NCI-H1417 treated with DMSO at 0.1 percent for 48 hours (cell line): ENCODE results near the gene TCF19.

Source experiments
- DNase-seq: peaks from one replicate; lab custom pipeline; 2025; lab: John Stamatoyannopoulos, UW

Gene TCF19

DNA sequence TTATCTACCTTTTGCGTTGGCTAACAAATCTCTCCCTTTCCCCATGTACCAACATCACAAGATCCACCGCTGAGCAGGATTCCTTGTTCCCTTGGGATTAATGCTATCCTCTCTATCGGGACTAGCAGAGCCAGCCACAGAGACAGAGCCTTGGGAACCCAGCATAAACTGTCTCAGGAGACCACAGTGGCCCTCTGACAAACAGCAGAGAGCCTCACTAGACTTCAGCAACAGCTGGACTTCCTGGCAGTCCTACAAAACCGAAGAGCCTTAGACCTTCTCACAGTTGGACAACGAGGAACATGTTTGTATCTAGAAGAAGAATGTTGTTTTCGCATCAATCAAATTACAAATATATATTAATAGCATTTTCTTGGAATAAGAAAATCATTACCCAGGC lies 51.7 kb downstream of the TCF19 start:
- DNase-seq: no peak

DNA sequence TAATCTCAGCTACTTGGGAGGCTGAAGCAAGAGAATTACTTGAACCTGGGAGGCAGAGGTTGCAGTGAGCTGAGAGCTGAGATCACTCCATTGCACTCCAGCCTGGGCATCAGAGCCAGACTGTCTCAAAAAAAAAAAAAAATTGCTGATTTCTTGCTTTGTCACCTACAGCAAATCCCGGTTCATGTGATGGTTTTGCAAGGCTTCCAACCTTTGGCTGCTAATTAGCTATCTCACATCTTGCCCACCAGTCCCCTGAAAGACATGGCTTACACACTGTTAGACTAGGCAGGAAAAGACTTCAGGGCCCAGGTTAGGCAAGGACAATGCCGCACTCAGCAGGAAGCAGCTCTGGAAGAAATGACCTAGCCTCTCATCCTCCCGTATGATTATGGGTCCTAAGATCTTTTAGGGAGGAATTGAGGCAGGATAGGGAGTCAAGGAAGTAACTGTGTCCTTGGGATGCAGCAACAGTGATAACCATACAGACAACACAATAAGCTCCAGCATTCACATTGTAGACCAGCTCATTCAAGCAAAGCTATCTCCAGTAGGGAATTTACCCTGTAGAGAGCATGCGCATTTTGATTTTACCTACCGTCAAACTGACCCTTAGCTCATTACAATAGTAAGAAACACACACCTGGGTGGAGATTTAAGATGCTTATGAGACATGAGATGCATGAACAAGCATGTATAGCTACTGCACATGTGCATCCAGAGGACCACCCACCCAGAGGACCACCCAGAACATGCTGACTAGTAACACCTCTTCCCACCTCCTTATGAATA lies 52.5 kb downstream of the TCF19 start:
- no peak for DNase-seq
